HL-60 (cell line): Measurements from ENCODE around the gene RASAL2.
"Not testable (repeated sequence)": the region's sequence is repeated elsewhere in the genome, so short reads cannot be mapped to it uniquely, and the experiment has no call there.

Experiments used
- DNase-seq, 2 experiments: peaks; one replicate each; pipeline ENCODE4 v3.0.0-alpha.2; 2010 to 2020; ENCODE audit warnings: low read depth in 1 of 2, low spot score in 1 of 2
- H3K27ac ChIP-seq: fragments of 250-450 bp; sonication (Bioruptor Pico); replicated peaks from 2 replicates; pipeline ENCODE4 v1.5.1; 2020; ENCODE audit warnings: mild to moderate bottlenecking, moderate library complexity
- H3K27me3 ChIP-seq: fragments of 250-450 bp; sonication (Bioruptor Pico); 2 replicates; pipeline ENCODE4 v1.5.1; 2021; ENCODE audit warnings: mild to moderate bottlenecking, moderate library complexity; ENCODE audit not compliant: insufficient read depth, poor library complexity, severe bottlenecking
- H3K4me3 ChIP-seq: replicated peaks from 2 replicates; pipeline ENCODE4 v1.5.1; 2011; ENCODE audit warnings: mild to moderate bottlenecking, control low read depth, low read length; ENCODE audit not compliant: insufficient read depth
- GABPA ChIP-seq: IDR thresholded peaks from 2 replicates; pipeline ENCODE4 v1.6.1; 2012; ENCODE audit warnings: low read depth
- POLR2AphosphoS5 ChIP-seq: IDR thresholded peaks from 2 replicates; pipeline ENCODE4 v1.6.1; 2012; ENCODE audit warnings: low read depth
- SPI1 ChIP-seq: IDR thresholded peaks from 2 replicates; pipeline ENCODE4 v1.6.1; 2012; ENCODE audit warnings: low read depth, mild to moderate bottlenecking, borderline replicate concordance
- TF ChIP-seq, protein P1 (sequence below): IDR thresholded peaks from 2 replicates; pipeline ENCODE4 v1.6.1; 2012; ENCODE audit warnings: low read depth; ENCODE audit not compliant: insufficient replicate concordance
- TF ChIP-seq, protein P2 (sequence below): IDR thresholded peaks from one replicate; pipeline ENCODE4 v1.5.1; 2011; ENCODE audit warnings: low read length, control low read depth, inconsistent platforms; ENCODE audit not compliant: insufficient read depth

Gene RASAL2

DNA sequence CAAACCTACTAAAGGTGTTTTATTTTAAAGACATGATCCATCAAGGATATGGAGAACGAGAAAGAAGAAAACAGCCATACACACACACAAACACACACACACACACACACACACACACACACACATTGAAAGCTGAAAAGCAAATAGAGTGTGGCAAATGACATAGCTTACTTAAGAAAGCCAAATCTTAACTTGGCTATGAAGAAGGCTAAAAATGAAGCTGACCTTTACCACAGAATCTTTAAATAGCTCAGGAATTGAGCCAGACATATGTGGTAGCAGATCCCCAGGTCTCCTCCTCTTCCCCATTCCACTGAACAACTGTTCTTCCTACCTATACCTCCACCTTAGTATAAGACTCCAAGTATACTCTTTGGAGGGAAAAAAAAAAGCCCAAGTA is 217.3 kb downstream of the RASAL2 start:
- Histone ChIP-seq H3K27ac (no peak overlapping the region), H3K27me3 (no peaks in the 10 kb centered on the region), H3K4me3 (no peak overlapping the region)
- no peak for DNase-seq
- TF ChIP-seq, protein P1, sequence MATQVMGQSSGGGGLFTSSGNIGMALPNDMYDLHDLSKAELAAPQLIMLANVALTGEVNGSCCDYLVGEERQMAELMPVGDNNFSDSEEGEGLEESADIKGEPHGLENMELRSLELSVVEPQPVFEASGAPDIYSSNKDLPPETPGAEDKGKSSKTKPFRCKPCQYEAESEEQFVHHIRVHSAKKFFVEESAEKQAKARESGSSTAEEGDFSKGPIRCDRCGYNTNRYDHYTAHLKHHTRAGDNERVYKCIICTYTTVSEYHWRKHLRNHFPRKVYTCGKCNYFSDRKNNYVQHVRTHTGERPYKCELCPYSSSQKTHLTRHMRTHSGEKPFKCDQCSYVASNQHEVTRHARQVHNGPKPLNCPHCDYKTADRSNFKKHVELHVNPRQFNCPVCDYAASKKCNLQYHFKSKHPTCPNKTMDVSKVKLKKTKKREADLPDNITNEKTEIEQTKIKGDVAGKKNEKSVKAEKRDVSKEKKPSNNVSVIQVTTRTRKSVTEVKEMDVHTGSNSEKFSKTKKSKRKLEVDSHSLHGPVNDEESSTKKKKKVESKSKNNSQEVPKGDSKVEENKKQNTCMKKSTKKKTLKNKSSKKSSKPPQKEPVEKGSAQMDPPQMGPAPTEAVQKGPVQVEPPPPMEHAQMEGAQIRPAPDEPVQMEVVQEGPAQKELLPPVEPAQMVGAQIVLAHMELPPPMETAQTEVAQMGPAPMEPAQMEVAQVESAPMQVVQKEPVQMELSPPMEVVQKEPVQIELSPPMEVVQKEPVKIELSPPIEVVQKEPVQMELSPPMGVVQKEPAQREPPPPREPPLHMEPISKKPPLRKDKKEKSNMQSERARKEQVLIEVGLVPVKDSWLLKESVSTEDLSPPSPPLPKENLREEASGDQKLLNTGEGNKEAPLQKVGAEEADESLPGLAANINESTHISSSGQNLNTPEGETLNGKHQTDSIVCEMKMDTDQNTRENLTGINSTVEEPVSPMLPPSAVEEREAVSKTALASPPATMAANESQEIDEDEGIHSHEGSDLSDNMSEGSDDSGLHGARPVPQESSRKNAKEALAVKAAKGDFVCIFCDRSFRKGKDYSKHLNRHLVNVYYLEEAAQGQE: no peak
- TF ChIP-seq POLR2AphosphoS5 (no peak), GABPA (no peak), SPI1 (no peak)
- TF ChIP-seq, protein P2, sequence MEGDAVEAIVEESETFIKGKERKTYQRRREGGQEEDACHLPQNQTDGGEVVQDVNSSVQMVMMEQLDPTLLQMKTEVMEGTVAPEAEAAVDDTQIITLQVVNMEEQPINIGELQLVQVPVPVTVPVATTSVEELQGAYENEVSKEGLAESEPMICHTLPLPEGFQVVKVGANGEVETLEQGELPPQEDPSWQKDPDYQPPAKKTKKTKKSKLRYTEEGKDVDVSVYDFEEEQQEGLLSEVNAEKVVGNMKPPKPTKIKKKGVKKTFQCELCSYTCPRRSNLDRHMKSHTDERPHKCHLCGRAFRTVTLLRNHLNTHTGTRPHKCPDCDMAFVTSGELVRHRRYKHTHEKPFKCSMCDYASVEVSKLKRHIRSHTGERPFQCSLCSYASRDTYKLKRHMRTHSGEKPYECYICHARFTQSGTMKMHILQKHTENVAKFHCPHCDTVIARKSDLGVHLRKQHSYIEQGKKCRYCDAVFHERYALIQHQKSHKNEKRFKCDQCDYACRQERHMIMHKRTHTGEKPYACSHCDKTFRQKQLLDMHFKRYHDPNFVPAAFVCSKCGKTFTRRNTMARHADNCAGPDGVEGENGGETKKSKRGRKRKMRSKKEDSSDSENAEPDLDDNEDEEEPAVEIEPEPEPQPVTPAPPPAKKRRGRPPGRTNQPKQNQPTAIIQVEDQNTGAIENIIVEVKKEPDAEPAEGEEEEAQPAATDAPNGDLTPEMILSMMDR: no peak

DNA sequence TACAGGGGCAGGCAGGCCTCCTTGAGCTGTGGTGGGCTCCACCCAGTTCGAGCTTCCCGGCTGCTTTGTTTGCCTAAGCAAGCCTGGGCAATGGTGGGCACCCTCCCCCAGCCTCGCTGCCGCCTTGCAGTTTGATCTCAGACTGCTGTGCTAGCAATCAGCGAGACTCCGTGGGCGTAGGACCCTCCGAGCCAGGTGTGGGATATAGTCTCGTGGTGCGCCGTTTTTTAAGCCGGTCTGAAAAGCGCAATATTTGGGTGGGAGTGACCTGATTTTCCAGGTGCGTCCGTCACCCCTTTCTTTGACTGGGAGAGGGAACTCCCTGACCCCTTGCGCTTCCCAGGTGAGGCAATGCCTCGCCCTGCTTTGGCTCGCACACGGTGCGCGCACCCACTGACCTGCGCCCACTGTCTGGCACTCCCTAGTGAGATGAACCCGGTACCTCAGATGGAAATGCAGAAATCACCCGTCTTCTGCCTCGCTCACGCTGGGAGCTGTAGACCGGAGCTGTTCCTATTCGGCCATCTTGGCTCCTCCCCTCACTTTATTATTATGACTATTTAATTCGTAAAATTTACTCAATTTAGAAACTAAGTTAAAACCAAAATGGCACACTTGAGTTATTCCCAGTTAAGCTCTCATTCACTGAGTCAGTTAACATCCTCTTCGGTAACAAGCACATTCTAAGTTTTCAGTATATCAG is 226.5 kb downstream of the RASAL2 start:
- H3K4me3 ChIP-seq, H3K27ac ChIP-seq, H3K27me3 ChIP-seq, DNase-seq: not testable (repeated sequence)

DNA sequence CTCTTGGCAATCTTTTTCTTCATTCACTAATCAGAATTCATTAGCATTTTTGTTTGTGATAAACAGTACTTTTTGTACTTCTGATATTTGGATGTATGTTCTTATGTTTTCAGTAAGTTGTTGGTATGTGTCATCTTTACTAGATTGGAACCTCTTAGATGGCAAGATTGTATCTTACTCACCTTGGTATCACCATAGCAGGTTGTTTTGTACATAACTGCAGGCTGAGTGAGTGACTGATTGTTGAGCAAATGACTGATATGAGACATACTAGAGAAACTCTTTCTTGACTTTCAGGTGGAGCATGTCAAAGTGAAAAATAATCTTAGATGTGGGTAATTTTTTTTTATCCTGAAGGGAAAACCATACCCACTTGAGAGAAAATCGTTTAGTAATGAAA is 229.2 kb downstream of the RASAL2 start:
- no peak for DNase-seq
- Histone ChIP-seq H3K27ac (no peak overlapping the region), H3K27me3 (no peaks in the 10 kb centered on the region), H3K4me3 (no peak overlapping the region)
- TF ChIP-seq, protein P1: no peak
- no peak for TF ChIP-seq GABPA
- TF ChIP-seq POLR2AphosphoS5: no peak
- TF ChIP-seq, protein P2: no peak
- no peak for TF ChIP-seq SPI1

DNA sequence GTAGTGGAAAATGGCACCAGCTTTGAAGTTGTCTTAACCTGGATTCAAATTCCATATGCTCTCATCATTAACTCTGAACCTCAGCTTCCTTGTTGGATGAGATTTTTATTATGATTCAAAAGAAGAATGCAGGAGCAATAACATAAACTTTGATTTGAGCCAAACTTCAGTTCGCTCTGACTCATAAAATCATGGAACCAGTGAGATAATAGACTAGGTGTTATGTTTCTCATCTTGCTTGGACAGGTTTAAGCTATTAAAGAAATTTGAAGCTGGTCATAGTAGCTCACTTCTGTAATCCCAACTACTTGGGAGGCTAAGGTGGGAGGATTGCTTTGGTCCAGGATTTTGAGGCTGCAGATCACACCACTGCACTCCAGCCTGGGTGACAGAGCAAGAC is 230.1 kb downstream of the RASAL2 start:
- no peak overlapping the region for H3K27ac ChIP-seq
- no peak for DNase-seq
- no peak overlapping the region for H3K4me3 ChIP-seq
- TF ChIP-seq SPI1 (no peak), GABPA (no peak), POLR2AphosphoS5 (no peak)
- TF ChIP-seq, protein P2: no peak
- TF ChIP-seq, protein P1: no peak
- no peaks in the 10 kb centered on the region for H3K27me3 ChIP-seq
